ENCODE data around the gene KRTAP10-4.
"Not testable (repeated sequence)": the region's sequence is repeated elsewhere in the genome, so short reads cannot be mapped to it uniquely, and the experiment has no call there.

KRTAP10-4 gene

DNA sequence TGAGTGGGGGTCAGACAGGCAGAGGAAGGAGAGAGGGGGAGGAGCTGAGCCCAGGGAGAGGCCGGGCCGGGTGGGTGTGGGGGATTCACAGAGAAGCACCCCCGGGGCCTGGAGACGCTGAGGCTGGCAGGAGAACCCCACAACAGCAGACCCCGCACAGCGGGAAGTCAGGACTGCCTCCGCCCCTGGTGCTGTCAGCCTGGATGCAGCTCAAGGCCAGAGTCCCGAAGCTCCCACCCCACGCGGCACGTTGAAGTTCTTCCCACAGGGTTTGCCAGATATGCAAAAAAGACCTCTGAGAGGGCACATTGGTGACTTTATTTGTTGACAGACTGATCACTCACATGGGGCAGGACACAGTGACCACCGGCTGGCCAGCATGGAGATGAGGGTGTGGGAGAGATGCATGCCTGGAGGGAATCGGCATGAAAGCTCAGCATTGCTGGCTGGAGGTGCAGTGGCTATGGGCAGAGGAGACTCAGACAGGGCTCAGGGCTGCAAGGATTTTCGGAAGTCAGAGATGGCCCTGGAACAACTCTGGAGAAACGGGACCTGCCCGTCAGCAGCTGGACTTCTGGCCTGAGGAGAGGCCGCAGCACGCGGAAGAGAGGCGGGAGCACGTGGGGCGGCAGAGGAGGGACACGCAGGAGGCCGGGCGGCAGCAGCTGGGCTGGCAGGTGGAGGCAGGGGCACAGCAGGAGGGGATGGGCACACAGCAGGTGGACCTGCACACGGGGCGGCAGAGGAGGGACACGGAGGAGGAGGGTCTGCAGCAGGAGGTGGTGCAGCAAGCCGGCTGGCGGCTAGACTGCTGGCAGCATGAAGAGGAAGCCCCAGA lies 15.8 kb upstream of the KRTAP10-4 start:
- DNase-seq (ENCODE audit: low spot score), result no peak

DNA sequence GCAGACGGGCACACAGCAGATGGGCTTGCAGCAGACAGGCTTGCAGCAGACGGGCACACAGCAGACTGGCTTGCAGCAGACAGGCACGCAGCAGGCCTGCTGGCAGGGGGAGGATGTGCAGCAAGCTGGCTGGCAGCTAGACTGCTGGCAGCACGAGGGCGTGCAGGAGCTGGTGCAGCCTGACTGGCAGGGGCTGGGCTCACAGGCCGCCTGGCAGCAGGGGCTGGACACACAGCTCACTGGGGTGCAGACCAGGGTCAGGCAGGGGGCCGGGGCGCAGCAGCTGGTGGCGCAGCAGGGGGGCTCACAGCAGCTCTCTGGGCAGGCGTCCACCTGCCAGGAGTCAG lies 15.2 kb upstream of the KRTAP10-4 start:
- DNase-seq (ENCODE audit: low spot score), result not testable (repeated sequence)

DNA sequence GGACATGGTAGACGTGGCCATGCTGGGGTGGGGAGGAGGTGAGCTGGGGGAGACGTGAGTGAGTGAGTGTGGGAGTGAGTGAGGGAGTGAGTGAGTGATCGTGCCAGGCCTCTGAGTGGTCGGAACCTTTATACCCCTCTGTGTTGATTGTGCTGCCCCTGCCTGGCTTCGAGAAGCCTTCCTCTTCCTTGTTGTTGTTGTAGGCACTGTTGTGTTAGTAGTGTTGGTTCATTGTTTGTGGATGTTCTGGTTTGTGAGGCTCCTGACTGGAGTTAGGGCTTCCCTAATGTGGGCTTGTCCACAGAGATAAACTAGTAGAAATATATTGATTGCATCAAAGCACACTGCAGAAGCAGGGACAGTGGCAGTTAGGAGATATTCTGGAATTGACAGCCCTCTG lies 14.8 kb upstream of the KRTAP10-4 start, which contains the start of gene KRTAP10-3:
Gene KRTAP10-3, minus strand, starts transcription at position 101 of the 400 bp plus-strand sequence. Its CDS starts 80 bp downstream, at position 21.
- no peak for DNase-seq (ENCODE audit: low spot score)

DNA sequence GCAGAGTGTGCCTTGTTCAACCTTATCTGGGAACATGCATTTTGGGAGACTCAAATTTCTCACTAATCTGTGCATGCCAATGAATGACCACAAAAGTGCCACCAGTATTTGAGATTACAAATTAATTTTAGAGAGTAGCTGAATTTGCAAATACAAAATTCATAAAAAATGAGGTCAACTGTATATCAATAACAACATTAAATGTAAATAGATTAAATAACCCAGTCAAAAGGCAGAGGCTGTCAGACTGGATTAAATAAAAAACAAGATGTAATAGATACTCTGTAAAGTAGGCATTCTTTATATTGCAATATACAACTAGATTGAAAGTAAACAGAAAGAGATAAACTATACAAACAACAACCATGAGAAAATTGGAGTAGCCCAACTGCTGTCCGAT lies 9.4 kb upstream of the KRTAP10-4 start:
- DNase-seq (ENCODE audit: low spot score), result no peak

DNA sequence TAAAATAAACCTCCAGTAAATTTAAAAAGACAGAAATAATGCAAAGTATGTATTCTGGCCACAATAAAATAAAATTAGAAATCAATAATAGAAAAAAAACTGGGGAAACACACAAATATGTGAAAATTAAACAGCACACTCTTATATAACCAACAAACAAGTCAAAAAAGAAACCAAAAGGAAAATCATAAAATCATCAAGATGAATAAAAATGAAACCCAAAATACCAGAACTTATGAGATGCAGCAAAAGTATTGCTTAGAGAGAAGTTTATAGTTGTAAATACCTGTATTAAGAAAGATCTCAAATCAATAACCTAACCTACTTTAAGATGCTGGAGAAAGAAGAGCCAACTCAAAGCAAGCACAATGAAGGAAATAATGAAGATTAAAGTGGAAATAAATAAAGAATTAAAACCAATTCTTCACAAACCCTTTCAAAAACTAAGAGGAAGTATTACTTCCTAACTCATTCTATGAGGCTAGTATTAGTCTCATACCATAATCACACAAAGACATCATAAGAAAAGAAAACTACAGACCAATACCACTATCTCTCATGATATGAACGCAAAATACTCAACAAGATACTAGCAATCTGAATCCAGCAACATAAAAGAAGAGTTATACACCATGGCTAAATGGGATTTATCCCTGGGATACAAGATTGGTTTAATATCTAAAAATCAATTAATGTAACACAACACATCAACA lies 8.5 kb upstream of the KRTAP10-4 start:
- DNase-seq (ENCODE audit: low spot score), result no peak

DNA sequence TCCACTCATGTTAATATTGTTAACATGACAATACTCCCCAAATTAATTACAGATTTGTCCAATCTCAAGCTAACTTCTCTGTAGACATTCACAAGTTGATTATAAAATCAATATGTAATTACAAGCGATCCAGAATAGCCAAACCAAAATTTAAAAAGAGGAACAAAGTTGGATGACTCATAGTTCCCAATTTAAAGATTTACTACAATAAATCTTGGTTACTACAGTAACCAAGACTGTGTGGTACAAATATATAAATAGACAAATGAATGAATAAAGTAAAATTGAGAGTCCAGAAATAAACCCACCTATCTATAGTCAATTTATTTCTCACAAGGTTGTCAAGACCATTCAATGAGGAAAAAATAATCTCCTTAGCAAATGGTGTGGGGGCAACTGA lies 7.1 kb upstream of the KRTAP10-4 start:
- no peak for DNase-seq (ENCODE audit: low spot score)

DNA sequence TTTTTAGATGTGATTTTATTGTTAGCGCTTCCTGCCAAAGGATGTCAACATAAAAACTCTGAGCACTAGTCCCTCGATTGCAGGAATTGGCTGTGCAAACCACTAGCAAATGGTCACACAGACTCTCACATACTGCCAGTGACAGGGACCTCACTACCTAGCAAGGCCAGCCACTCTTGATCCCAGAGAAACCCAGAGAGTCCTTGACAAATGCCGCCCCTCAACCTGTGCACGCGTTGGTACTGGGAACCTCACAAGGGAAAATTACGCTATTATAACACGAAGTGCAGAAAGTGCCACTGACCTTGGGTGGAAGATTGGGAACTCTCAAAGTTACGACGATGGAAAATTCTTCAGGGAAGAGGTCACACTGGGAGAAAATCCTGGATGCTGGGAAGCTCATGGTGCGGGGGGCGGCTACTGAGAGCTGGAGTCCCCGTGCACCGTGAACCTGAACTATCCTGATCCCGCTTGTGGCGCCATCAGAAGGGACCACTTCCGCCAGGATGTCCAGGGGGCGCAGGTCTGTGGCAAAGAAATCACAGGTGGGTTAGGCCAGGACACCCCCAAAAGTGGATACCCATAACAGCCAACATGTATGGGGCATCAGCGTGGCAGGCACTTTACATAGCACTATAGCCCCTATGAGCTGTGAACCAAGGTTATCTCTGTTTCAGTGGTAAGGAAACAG lies 5.9 kb upstream of the KRTAP10-4 start:
- no peak for DNase-seq (ENCODE audit: low spot score)

DNA sequence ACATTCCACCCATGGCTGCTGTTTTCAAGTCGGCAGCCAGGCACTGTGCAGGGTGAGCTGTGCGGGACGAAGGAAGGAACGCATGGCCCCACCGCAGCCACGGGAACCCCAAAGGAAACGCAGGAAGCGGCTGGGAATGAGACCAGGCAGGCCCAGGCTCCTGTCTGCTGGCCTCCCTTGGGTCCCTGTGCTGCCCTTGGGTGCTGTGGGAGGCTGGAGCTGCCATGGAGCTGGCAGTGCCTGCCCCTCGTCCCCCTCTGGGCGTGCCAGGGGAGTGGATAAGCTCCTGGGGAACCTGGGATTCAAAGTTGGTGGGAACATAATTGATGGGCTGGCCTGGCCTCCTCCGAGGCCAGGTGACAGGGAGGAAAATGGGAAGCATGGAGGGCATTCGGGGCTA lies 5.3 kb upstream of the KRTAP10-4 start:
- no peak for DNase-seq (ENCODE audit: low spot score)

DNA sequence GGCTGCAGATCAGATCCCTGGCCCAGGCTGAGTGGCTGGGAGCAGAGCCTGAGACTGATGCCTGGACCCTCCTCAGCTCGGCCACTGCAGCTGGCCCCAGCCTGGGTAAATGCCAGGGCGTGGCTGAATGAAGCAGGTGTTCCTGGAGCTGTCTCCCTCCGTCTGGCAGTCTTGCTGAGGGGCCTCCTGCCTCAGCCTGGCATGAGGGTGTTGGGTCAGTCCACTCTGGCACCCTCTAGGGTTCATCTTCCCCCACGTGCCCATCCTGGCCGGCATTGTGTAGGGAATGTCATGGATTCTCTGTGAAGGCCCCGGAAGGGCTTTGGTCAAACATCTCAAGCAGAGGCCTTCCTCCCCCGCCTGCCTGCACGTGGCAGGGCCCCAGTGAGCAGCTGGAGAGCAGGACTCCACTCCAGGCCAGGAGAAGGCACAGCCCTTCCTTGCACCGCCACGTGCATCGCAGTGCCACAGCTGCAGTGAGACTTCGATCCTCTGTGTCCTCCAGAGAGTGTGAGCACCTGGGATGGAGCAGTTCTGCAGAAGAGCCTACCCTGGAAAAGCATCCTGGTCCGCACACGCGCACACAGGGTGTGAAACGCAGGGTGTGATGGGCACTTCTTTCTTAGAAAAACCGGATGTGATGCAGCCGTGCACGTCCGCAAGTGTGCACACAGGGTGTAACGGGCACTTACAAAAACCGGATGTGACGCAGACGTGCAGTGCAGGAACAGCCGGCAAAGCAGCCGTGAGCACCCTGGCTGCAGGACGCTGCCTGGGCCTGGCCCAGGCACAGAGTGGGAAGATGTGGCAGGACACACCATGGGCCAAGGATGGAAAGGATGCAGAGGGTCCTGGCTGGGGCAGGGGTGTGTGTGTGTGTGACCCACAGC lies 4.6 kb upstream of the KRTAP10-4 start:
- no peak for DNase-seq (ENCODE audit: low spot score)

DNA sequence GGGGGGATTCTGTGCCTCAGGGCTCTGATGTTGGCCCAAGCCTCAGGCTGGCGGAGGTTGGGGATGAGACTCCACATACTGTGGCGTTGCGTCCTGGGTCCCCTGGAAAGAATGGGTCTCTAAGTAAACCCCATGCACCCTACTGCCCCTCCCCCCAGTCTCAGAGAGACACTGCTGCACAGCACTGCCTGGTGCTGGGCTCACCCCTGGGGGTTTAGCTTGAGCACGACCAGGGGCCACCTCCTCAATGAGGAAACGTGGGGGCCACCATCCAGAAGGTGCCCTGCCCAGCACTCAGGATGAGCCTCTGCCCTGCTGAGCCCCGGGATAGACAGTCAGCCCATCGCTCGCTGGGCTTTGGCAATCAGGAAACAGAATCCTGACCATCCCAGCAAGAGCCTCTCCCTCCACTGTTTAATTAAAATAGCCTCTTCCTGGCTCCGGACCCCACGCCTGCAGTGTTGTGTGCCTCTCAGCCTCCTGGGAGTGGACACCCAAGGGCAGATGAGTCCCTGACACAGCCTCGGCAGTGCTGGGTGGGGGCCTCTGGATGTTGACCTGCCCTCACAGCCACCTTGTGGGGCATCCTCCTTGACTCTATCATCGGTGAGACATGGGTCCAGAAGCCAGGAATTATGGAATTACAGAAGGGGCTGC lies 3.5 kb upstream of the KRTAP10-4 start:
- no peak for DNase-seq (ENCODE audit: low spot score)

DNA sequence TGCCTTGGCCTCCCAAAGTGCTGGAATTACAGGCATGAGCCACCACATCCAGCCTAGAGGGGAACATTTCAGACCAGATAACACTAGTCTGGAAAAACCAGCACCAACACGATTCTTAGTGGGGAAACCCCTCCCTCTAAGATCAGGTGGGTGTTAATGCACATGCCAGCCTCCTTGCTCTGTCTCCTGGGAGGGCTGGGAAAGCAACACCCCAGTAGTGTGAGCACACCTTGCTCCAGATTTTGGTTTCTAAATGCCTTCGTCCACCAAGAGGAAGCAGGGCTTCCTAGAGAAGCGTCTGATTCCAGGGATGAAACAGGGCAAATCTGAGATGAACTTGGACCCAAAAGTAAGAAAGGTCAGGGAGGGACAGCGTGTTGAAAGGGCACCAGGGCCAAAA lies 2.2 kb upstream of the KRTAP10-4 start:
- no peak for DNase-seq (ENCODE audit: low spot score)

DNA sequence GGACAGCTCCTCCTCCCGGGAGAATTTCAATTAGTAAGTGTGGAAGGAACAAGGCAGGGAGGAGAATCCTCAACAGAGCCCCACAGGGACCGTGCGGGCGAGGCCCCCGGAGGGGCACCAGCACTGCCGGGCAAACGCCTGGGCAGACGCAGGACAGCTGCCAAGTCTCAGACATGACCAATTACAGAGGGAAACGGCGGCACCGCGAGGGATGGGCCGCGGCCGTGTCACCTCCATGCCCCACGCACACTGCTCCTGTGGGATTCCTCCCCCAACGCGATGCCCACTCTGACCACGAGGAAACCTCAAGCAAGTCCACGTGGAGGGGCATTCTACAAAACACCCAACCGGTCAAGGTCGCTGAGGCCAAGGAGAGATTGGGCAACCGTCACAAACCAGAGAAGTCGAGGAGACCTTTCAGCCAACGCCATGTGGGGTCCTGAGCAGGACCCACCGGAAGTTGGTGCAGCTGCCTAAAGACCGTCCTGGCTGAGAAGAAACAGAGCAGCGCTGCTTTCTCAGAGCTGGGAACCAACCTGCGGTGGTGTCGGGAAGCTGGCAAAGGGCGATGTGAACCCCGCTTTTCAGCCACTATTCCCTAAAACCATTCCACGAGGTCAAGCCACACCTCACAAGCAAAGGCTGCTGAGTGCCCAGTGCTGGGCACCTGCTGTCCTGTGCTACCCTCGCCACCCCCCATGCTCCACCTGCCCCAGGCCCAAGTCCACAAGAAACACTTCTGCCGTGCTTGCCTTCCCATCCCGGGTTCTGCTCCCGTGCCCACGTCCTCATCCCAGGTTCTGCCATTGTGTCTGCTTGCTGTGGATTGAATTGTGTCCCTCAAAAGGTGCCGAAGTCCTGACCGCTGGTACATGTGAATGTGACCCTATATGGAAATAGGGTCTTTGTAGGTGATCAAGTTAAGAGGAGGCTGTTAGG lies 1.4 kb upstream of the KRTAP10-4 start:
- no peak for DNase-seq (ENCODE audit: low spot score)

DNA sequence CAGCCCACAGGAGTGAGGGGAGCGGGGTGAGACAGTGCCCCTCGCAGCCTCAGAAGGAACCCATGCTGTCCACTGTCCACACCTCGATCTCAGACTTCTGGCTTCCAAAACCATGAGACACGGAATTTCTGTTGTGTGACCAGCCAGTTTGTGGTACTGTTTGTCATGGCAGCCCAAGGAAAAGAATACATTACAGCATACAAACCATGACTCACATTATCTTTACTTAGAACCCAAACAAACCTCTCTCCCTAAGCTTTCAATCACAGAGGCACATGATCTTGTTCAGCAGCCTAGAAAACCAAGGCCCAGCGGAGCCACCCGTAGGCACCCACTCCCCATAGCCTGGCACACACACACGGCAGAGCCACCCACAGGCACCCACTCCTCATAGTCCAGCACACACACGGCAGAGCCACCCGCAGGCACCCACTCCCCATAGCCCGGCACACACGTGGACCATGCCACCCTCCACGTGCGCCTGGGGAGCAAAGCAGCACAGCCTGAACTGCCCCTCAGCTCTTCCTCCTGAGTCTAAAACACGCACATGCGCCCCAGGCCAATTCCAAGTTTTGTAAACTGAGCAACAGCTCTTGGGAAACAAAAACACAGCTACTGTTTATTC lies 458 bp upstream of the KRTAP10-4 start:
- no peak for DNase-seq (ENCODE audit: low spot score)

DNA sequence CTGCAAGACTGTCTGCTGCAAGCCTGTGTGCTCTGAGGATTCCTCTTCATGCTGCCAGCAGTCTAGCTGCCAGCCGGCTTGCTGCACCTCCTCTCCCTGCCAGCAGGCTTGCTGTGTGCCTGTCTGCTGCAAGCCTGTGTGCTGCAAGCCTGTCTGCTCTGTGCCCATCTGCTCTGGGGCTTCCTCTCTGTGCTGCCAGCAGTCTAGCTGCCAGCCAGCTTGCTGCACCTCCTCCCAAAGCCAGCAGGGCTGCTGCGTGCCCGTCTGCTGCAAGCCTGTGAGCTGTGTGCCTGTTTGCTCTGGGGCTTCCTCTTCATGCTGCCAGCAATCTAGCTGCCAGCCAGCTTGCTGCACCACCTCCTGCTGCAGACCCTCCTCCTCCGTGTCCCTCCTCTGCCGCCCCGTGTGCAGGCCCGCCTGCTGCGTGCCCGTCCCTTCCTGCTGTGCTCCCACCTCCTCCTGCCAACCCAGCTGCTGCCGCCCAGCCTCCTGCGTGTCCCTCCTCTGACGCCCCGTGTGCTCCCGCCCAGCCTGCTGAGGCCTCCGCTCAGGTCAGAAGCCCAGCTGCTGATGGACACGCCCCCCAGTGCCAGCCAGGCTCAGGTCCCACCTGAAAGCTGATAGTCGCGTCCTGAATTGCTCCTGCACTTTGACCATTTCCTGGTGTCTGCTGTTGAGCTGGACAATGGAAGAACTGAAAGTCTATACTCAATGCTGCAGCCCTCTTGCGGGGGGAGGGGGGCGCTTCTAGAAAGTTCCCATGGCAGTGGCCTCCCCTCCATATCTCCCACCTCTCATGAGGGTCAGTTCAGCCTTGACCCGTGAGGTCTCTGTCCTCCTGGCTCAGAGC lies 1.2 kb downstream of the KRTAP10-4 start:
- peak; percentile 76 for DNase-seq (ENCODE audit: low spot score)

DNA sequence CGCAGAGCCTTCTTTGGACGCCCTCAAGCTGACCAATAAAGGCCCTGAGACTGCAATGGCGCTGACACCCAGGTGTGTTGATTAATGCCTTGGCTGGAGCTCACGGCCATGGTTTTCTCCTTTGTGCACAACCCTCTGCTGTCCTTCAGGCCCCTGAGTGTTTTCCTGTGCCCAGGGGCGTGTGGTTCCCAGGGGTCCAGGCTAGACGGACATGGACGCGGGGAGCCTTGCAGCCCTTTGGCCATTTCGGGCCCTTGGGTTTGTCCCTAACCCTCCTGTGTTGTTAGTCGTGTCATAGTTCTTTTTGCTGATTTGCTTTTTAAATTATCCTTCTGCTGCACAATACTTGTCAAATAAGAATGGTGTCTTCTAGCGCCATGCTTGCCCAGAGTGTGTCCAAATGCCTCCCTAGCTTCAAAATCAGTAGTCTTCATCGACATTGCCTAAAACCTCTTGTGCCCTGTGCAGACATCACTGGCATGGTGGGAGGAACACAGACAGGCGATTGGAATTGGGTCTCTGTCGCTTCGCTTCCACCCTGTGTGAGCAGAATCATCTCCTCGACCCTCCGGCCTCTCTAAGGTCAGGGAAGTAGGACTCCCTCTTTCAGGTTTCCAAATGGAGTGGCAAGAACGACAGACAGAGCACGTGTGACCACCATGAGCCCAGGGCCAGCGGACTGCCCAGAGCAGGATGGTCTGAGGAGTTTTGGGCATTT lies 1.9 kb downstream of the KRTAP10-4 start:
- no peak for DNase-seq (ENCODE audit: low spot score)

DNA sequence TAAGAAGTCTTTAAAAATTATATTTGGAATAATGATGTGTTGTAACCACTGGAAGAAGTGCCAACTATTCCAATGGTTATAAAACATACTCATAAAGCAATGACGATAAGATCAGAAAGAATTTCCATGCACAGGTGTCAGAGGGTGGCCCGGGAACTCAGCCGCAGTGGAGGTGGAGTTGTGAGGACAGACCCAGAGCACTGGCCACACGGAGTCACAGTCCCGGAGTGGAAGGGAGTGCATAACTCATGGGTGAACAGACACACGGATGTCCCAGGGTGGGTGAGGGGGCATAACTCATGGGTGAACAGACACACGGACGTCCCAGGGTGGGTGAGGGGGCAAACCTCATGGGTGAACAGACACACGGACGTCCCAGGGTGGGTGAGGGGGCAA lies 2.5 kb downstream of the KRTAP10-4 start:
- DNase-seq (ENCODE audit: low spot score), result no peak

DNA sequence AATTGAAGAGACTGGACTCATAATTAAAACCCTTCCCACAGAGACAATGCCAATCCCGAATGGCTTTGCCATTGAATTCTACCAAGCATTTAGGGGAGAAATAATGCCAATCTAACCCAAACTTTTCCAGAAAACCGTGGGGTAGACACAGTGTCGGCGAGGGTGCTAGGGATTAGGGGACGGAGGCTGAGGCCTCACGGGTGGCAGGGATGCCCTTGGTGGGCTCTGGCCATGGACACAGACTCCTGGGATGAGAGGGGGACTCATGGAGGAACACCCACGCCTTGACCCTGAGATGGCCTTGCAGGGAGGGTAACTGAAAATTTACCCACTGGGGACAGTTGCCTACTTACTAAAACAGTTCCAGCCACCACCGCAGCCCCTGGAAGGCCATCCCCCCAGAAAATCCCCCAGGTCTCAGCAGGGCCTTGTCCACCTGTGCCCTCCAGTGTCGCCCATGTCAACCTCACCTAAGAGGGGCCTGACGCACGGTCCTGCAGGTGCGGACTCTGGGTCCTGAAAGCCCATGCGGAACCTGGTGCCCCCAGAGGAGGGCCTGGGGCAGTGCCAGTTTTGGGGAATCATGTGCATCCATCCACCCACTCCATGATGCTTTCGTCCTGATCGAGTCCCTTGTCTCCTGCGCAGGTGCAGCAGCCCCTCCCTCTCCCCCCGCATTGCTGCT lies 5.0 kb downstream of the KRTAP10-4 start:
- no peak for DNase-seq (ENCODE audit: low spot score)

Measured in iPS-NIHi11 (cell line).